ENCODE data around the gene ISOC1. TPM values are rescaled to one million over a fixed set of nuclear protein-coding genes. Genes with fewer than 3 reads are reported as not detected.

Gene ISOC1
- total and polyA plus RNA-seq, 12 donors: 30.4 to 102 (median 78.9) TPM

- DNase-seq (no peak), ATAC-seq (no peak)
- Histone ChIP-seq H3K4me3 (no peak overlapping the region), H3K27ac (no peak overlapping the region), H3K4me1 (peaks cover 2 to 27% (median 13%) of the 10 kb centered on the region in 9 donors), H3K9me3 (no peaks in the 10 kb centered on the region), H3K36me3 (peaks cover 0 to 38% (median 9%) of the 10 kb centered on the region in 9 donors), H3K27me3 (no peaks in the 10 kb centered on the region)
- 52 to 64% methylated on average over 2 of the region's 2 CpGs for WGBS, 2 donors
- TF ChIP-seq, protein P1, sequence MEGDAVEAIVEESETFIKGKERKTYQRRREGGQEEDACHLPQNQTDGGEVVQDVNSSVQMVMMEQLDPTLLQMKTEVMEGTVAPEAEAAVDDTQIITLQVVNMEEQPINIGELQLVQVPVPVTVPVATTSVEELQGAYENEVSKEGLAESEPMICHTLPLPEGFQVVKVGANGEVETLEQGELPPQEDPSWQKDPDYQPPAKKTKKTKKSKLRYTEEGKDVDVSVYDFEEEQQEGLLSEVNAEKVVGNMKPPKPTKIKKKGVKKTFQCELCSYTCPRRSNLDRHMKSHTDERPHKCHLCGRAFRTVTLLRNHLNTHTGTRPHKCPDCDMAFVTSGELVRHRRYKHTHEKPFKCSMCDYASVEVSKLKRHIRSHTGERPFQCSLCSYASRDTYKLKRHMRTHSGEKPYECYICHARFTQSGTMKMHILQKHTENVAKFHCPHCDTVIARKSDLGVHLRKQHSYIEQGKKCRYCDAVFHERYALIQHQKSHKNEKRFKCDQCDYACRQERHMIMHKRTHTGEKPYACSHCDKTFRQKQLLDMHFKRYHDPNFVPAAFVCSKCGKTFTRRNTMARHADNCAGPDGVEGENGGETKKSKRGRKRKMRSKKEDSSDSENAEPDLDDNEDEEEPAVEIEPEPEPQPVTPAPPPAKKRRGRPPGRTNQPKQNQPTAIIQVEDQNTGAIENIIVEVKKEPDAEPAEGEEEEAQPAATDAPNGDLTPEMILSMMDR (IDR thresholded peaks at IDR 0.05): no peak
- intact Hi-C loops (cut with DNase I): loop anchor here in 1 of 10 donors (10.0 kb wide), 1 partner anchor 211 kb away; no protein-coding TSS in a partner anchor
Measured at GRCh38 chr5:129115680-129116079, 21.1 kb downstream of the ISOC1 start.

DNA sequence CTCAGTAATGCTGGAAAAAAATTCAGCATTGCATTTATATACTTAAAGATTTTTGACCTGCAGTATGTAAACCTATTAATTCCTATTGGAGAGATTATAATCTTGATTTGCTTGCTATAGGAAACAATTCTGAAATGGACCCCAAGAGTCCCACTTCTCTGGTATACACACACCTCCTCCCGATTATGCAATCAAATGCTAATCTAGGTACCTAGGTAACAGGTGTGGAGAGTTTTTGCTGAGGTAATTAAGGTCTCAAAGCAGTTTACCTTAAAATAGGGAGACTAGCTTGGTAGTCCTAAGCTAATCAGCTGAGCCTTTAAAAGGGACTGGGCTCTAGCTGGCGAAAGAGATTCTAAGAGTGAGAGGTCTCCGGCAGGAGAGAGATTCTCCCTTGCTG, 22.2 kb downstream of the ISOC1 start:
- WGBS, 2 donors: 95 to 99% methylated on average over 3 of the region's 3 CpGs
- intact Hi-C loops (cut with DNase I): loop anchor here in 1 of 10 donors (10.0 kb wide), 1 partner anchor 212 kb away; no protein-coding TSS in a partner anchor
- Histone ChIP-seq H3K36me3 (peaks cover 0 to 32% (median 9%) of the 10 kb centered on the region in 9 donors), H3K27ac (no peak overlapping the region), H3K4me1 (peaks cover 0 to 15% (median 7%) of the 10 kb centered on the region in 9 donors), H3K9me3 (no peaks in the 10 kb centered on the region), H3K27me3 (no peaks in the 10 kb centered on the region), H3K4me3 (no peak overlapping the region)
- TF ChIP-seq, protein P1 (IDR thresholded peaks at IDR 0.05): no peak
- no peak for ATAC-seq
- no peak for DNase-seq

DNA sequence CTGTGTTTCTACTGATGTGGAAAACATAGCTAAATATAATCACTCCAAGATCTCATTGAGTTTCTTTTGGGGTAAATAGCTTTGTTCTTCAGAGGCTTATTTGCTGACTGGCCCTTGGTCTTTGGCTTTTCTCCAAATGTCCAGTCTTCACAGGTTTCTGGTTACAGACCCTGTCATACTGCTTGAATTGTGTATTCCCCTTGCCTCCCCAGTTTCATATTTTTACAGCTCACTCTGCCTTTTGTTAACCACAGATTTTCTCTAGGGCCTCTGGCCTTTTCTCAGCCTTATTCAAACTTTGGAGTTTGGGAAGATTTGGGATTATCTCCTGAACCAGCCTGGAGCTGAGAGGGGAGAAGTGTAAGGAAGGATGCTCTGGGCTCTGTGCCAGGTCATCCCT, 23.9 kb downstream of the ISOC1 start:
- Histone ChIP-seq H3K36me3 (peaks cover 0 to 17% (median 9%) of the 10 kb centered on the region in 9 donors), H3K4me1 (peaks cover 0 to 4% (median 0%) of the 10 kb centered on the region in 9 donors), H3K4me3 (no peak overlapping the region), H3K27me3 (no peaks in the 10 kb centered on the region), H3K27ac (no peak overlapping the region), H3K9me3 (no peaks in the 10 kb centered on the region)
- ATAC-seq (no peak), DNase-seq (no peak)
- TF ChIP-seq, protein P1 (IDR thresholded peaks at IDR 0.05): no peak
- intact Hi-C loops (cut with DNase I): loop anchor here in 1 of 10 donors (10.0 kb wide), 1 partner anchor 214 kb away; no protein-coding TSS in a partner anchor

- Histone ChIP-seq H3K27me3 (no peaks in the 10 kb centered on the region), H3K9me3 (no peaks in the 10 kb centered on the region), H3K36me3 (peaks cover 0 to 17% (median 7%) of the 10 kb centered on the region in 9 donors), H3K4me1 (peaks cover 0 to 4% (median 0%) of the 10 kb centered on the region in 9 donors), H3K27ac (no peak overlapping the region), H3K4me3 (no peak overlapping the region)
- TF ChIP-seq, protein P1 (IDR thresholded peaks at IDR 0.05): no peak
- intact Hi-C loops (cut with DNase I): loop anchor here in 1 of 10 donors (10.0 kb wide), 1 partner anchor 214 kb away; no protein-coding TSS in a partner anchor
- DNase-seq (no peak), ATAC-seq (no peak)
- 70 to 83% methylated on average over 2 of the region's 2 CpGs for WGBS, 2 donors
Measured at GRCh38 chr5:129118826-129119225, 24.3 kb downstream of the ISOC1 start.
